Femur (tissue), 1 donor: ENCODE data around the gene TMX4.
"Not testable (repeated sequence)": the region's sequence is repeated elsewhere in the genome, so short reads cannot be mapped to it uniquely, and the experiment has no call there.

Experiments
- DNase-seq: peaks from one replicate; pipeline ENCODE4 v3.0.0-alpha.2; 2017

TMX4 gene

DNA sequence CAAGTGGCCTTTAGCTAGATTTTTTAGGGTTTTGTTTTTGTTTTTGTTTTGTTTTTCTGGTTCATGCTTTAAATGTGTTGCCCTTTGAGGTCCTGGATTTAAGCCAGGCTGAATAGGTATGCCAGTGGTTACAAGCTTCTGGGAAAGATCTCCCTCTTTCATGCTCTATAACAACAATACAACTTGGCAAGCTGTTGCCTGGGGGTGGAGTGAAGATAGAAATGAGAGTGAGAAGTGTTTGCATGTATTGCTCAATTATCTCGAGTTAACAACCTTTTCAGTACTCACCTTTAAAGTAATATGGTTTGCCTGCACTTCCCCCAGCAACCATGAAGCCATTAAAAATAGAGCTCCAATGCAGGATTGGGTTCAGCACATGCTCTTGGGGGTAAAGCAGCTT, 60.1 kb downstream of the TMX4 start:
- no peak for DNase-seq

DNA sequence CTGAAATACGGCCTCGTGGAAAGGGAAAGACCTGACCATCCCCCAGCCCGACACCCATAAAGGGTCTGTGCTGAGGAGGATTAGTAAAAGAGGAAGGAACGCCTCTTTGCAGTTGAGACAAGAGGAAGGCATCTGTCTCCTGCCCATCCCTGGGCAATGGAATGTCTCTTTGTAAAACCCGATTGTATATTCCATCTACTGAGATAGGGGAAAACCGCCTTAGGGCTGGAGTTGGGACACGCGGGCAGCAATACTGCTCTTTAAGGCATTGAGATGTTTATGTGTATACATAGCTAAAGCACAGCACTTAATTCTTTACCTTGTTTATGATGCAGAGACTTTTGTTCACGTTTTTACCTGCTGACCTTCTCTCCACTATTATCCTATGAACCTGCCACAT, 63.0 kb downstream of the TMX4 start:
- DNase-seq: not testable (repeated sequence)

DNA sequence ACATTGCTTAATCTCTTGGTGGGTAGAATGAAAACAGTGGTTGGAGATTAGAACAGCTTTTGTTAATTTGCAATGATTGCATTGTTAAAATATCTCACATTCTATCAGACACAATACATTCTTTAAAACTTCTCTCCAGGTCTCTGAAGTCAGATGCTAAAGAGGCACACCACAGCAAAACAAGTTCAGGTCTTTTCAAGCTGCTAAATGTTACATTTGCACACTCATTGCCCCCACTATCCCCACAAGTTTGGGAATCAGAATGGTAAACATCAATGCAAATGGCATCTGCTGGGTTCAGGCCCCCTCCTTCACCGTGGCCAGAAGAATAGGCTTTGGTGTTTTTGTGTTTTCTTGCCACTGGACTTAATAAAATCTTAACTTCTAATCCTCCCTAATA, 69.2 kb downstream of the TMX4 start:
- DNase-seq: no peak

DNA sequence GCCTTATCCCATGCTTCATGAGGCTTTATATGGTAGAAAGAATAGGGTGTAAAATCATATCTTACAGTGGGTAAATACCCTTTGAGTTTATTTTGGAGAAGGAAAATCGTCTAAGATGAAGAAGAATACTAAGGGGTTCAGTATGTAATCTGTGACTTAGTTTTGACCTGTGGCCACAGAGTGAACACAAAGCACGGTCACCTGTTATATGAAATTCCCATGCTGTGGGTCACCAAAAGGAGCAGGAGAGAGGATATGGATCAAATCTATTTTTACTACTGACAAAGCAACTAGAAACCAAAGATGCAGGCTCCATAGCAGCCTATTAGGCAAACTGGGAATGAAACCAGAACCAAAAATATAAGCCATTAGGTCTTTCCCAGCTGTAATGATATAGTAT, 75.7 kb downstream of the TMX4 start:
- no peak for DNase-seq

DNA sequence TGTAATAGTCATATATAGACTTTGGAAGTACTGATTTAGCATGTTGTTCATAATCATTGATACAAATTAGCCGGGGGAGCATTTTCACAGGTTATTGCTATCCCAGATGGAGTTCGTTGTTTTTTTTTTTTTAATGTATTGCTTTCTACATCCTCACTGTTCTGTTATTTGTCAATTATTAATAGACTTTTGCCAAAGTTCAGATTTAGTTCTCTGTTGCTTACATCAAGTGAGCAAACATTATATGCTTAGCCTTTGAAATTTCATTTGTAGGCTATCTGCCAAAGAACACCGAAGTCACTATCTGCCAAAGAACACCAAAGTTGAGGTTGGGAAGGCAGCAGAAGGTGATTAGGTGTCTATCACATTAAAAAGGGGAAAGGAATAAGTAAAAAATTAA, 79.2 kb downstream of the TMX4 start, which contains the start of gene HAO1:
Gene HAO1, minus strand, starts transcription at position 118 of the 400 bp plus-strand sequence. Its CDS starts 36 bp downstream, at position 82.
- no peak for DNase-seq

DNA sequence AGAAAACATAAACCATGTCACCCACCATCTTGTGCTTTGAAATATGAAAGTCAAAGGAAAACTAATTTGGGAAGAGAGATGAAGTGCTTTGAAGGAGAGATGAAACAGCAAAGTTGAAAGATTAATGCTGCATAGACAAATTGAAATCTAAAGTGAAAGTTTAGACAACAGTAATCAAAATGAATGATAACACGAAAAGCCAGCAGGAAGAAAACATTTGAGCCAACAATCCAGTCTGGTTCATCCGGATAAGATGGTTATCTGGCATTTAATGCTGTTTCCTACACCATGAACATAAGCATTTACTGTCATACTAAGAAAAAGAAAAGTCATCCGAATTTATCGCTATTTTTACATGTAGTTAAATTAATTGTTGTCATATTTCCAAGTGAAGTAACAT, 79.9 kb downstream of the TMX4 start:
- no peak for DNase-seq

DNA sequence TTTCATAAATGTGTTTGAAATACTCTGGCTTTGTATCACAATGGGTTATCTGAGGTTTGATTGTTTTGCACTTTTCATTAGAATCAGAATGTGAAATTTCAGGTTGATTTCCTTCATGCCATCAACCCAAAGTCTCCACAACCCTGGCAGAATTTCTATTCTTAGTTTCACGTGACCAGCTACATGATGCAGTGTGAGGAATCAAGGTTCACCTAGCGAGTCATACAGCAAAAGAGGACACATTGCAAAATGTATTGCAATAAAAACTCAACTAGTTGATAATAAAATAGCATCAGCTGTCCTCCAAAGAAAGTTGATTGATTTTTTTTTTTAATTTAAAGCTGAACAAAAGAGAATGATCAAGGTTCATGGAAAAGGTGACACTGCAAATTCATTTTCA, 81.5 kb downstream of the TMX4 start:
- DNase-seq: no peak

DNA sequence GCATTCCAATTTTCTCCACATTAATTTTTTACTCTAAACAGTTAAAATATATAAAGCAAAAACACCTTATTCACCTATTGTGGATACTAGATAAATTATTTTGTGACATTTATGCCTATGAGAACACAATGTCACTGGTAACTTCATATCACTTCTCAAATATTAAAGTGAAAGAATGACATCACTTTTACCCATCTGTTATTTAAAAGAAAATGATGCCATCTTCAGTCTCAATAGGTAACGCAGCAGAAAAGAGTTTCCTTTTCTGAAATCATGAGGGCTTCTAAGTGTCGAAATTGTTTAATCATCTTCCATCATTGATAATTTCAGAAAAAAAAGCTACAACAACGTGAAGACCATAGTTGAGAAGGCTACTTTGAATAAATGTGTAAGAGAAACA, 82.2 kb downstream of the TMX4 start:
- no peak for DNase-seq

DNA sequence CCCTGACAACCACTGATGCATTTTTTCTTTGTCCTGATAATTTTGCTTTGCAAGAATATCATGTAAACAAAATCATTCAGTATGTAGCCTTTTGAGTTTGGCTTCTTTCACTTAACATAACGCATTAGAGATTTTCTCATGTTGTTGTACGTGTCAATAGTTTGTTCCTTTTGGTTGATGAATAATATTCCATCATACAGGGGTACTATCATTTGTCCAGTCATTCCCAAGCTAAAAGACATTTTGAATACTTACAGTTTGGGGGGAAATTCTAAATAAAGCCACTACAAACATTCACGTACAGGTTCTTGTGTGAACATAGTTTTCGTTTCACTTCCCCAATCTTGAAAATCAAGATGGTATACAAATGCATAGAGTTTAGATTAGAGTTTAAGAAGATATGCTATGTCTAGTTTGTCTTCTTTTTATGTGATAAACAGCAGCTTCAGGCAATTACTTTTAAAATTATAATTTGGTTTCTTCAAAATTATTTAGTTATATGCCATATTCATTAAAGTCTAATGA, 84.5 kb downstream of the TMX4 start:
- DNase-seq: no peak

DNA sequence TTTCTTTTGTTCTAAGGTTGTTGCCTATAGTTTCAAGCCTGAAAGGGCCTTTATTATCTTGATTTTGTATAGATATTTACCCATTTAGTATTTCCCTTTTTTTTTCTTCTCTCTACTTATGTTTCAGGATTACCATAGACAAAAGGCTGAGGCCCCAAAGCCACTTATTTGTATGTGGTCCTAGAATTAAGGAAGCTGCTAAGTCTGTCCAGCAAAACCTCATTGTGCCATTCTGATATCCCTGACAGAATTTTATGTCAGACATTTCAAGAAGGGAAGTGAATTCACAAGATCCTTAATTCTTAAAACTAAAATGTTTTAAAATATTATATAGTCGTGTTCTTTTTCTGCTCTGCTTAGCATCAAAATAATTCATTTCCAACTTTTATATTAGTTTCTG, 86.2 kb downstream of the TMX4 start:
- DNase-seq: no peak

DNA sequence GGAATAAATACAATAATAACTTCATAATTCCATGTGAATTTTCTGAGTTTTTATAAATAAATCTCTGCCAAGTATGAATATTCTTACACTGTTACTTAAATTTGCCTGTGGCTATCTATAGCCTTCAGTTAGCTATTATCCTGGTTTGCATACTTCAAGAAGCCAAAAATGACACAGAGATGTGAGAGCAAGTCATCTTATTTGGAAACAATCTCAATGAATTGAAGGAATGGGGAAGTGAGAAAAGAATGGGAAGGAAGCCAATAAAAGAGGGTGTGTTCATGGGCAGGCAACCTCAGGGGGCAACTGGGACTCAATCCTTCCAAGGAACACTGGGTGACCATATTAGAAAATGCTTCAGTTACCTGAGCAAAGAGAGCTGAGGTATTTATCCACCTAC, 89.2 kb downstream of the TMX4 start:
- no peak for DNase-seq
